ENCODE results near the gene AMIGO3. TPM values are rescaled to one million over a fixed set of nuclear protein-coding genes. Genes with fewer than 3 reads are reported as not detected.
A peak's percentile ranks its signal among the peaks of the same experiment; 100 is the strongest.

Gene AMIGO3
- total RNA-seq, 2 experiments from 2014 or later: 0.23 to 0.28 TPM

GRCh38 chr3:49673715-49674496 is 45.6 kb downstream of the AMIGO3 start, which contains the start of gene APEH:
TSS of gene APEH (plus strand) at chr3:49674351. CDS start at chr3:49674402, 51 bp downstream.
- Mint-ChIP-seq H3K9me3 (no peaks in the 10 kb centered on the region), H3K27ac (peak within 1 kb of the TSS; percentile 98), H3K4me3 (peak within 1 kb of the TSS; percentile 91), H3K36me3 (ENCODE audit: low read depth) (peaks cover 22% of the 10 kb centered on the region), H3K4me1 (peaks cover 37% of the 10 kb centered on the region), H3K27me3 (no peaks in the 10 kb centered on the region)
- ChIA-PET POLR2A (interaction anchor here (0.9 to 3.6 kb wide), 6 partner anchors 50 to 262 kb away, joined by 4 to 43 read pairs (median 5); partner anchors contain the start of genes BSN, DAG1, GMPPB and IP6K1), CTCF (interaction anchor here (0.9 to 3.3 kb wide), 5 partner anchors 106 to 333 kb away, joined by 3 to 247 read pairs (median 3); no protein-coding TSS in a partner anchor)
- peak; percentile 99 for DNase-seq

- H3K27me3 Mint-ChIP-seq: no peaks in the 10 kb centered on the region
- DNase-seq: peak; percentile 26
- no peaks in the 10 kb centered on the region for H3K9me3 Mint-ChIP-seq
- ChIA-PET CTCF (interaction anchor here (0.7 to 3.3 kb wide), 8 partner anchors 79 to 333 kb away, joined by 3 to 247 read pairs (median 4); no protein-coding TSS in a partner anchor), POLR2A (interaction anchor here (0.9 to 3.6 kb wide), 6 partner anchors 50 to 261 kb away, joined by 4 to 43 read pairs (median 5); partner anchors contain the start of genes BSN, DAG1, GMPPB and IP6K1)
- peak overlapping the region; percentile 91 for H3K4me3 Mint-ChIP-seq
- peaks cover 37% of the 10 kb centered on the region for H3K4me1 Mint-ChIP-seq
- peaks cover 20% of the 10 kb centered on the region for H3K36me3 Mint-ChIP-seq (ENCODE audit: low read depth)
- H3K27ac Mint-ChIP-seq: peak overlapping the region; percentile 98
Observed at GRCh38 chr3:49673121-49673714, 46.3 kb downstream of the AMIGO3 start.

GRCh38 chr3:49671291-49672288 is 47.9 kb downstream of the AMIGO3 start:
- Mint-ChIP-seq H3K36me3 (ENCODE audit: low read depth) (peaks cover 9% of the 10 kb centered on the region), H3K4me1 (peaks cover 33% of the 10 kb centered on the region), H3K9me3 (no peaks in the 10 kb centered on the region), H3K27me3 (no peaks in the 10 kb centered on the region), H3K4me3 (peak overlapping the region; percentile 66), H3K27ac (peak overlapping the region; percentile 77)
- ChIA-PET POLR2A (interaction anchor here (0.6 to 3.6 kb wide), 4 partner anchors 8 to 252 kb away, joined by 3 to 43 read pairs (median 6); partner anchors contain the start of gene GMPPB), CTCF (interaction anchor here (0.6 to 3.3 kb wide), 34 partner anchors 8 to 664 kb away, joined by 3 to 247 read pairs (median 4); partner anchors contain the start of genes BSN, DAG1 and WDR6)
- peak; percentile 79 for DNase-seq

- no peak for DNase-seq
- POLR2A ChIA-PET: interaction anchor here (3.6 kb wide), 1 partner anchor 131 kb away, joined by 43 read pairs; no protein-coding TSS in a partner anchor
- no peak overlapping the region for H3K4me3 Mint-ChIP-seq
- peaks cover 29% of the 10 kb centered on the region for H3K4me1 Mint-ChIP-seq
- no peaks in the 10 kb centered on the region for H3K27me3 Mint-ChIP-seq
- CTCF ChIA-PET: interaction anchor here (0.8 to 3.3 kb wide), 14 partner anchors 7 to 663 kb away, joined by 3 to 247 read pairs (median 4); partner anchors contain the start of genes BSN and WDR6
- no peaks in the 10 kb centered on the region for H3K9me3 Mint-ChIP-seq
- H3K36me3 Mint-ChIP-seq (ENCODE audit: low read depth): peaks cover 5% of the 10 kb centered on the region
- no peak overlapping the region for H3K27ac Mint-ChIP-seq
Observed at GRCh38 chr3:49670940-49671290, 48.6 kb downstream of the AMIGO3 start.

- Mint-ChIP-seq H3K27ac (no peak overlapping the region), H3K4me3 (no peak overlapping the region), H3K36me3 (ENCODE audit: low read depth) (no peaks in the 10 kb centered on the region), H3K9me3 (no peaks in the 10 kb centered on the region), H3K27me3 (no peaks in the 10 kb centered on the region), H3K4me1 (peaks cover 17% of the 10 kb centered on the region)
- DNase-seq: no peak
- CTCF ChIA-PET: interaction anchor here (1.4 to 1.6 kb wide), 2 partner anchors 103 to 129 kb away, joined by 3 to 22 read pairs; no protein-coding TSS in a partner anchor
- POLR2A ChIA-PET: interaction anchor here (1.4 kb wide), 1 partner anchor 129 kb away, joined by 4 read pairs; no protein-coding TSS in a partner anchor
Observed at GRCh38 chr3:49669352-49669751, 50.1 kb downstream of the AMIGO3 start.

- H3K4me3 Mint-ChIP-seq: no peak overlapping the region
- peaks cover 17% of the 10 kb centered on the region for H3K4me1 Mint-ChIP-seq
- no peaks in the 10 kb centered on the region for H3K9me3 Mint-ChIP-seq
- H3K27ac Mint-ChIP-seq: no peak overlapping the region
- ChIA-PET CTCF (interaction anchor here (1.4 to 1.6 kb wide), 2 partner anchors 102 to 129 kb away, joined by 3 to 22 read pairs; no protein-coding TSS in a partner anchor), POLR2A (interaction anchor here (1.4 kb wide), 1 partner anchor 129 kb away, joined by 4 read pairs; no protein-coding TSS in a partner anchor)
- H3K27me3 Mint-ChIP-seq: no peaks in the 10 kb centered on the region
- no peaks in the 10 kb centered on the region for H3K36me3 Mint-ChIP-seq (ENCODE audit: low read depth)
- no peak for DNase-seq
Observed at GRCh38 chr3:49668861-49669260, 50.6 kb downstream of the AMIGO3 start.

GRCh38 chr3:49668414-49668797 is 51.1 kb downstream of the AMIGO3 start:
- no peak overlapping the region for H3K4me3 Mint-ChIP-seq
- no peak overlapping the region for H3K27ac Mint-ChIP-seq
- H3K4me1 Mint-ChIP-seq: peaks cover 13% of the 10 kb centered on the region
- no peak for DNase-seq
- POLR2A ChIA-PET: interaction anchor here (1.4 kb wide), 1 partner anchor 128 kb away, joined by 4 read pairs; no protein-coding TSS in a partner anchor
- CTCF ChIA-PET: interaction anchor here (1.4 kb wide), 1 partner anchor 102 kb away, joined by 3 read pairs; no protein-coding TSS in a partner anchor
- no peaks in the 10 kb centered on the region for H3K27me3 Mint-ChIP-seq
- H3K36me3 Mint-ChIP-seq (ENCODE audit: low read depth): no peaks in the 10 kb centered on the region
- no peaks in the 10 kb centered on the region for H3K9me3 Mint-ChIP-seq

GRCh38 chr3:49667701-49668413 is 51.6 kb downstream of the AMIGO3 start:
- Mint-ChIP-seq H3K27me3 (no peaks in the 10 kb centered on the region), H3K9me3 (no peaks in the 10 kb centered on the region), H3K27ac (no peak overlapping the region), H3K4me1 (peaks cover 9% of the 10 kb centered on the region), H3K36me3 (ENCODE audit: low read depth) (no peaks in the 10 kb centered on the region), H3K4me3 (no peak overlapping the region)
- ChIA-PET CTCF (interaction anchor here (2.7 kb wide), 1 partner anchor 128 kb away, joined by 23 read pairs; no protein-coding TSS in a partner anchor), POLR2A (no interaction called here)
- no peak for DNase-seq

Other genes with a start within 250 kb of the AMIGO3 start
- 10 to 100 TPM; 13.8 to 16.5 TPM for gene DAG1, start 249.4 kb downstream of the AMIGO3 start, total RNA-seq
- under 1 TPM; 0.03 to 0.05 TPM for gene BSN, start 165.2 kb downstream of the AMIGO3 start, total RNA-seq
- 100 to 1,000 TPM; 132 to 136 TPM for gene APEH, start 45.3 kb downstream of the AMIGO3 start, total RNA-seq
- gene MST1, start 30.2 kb downstream of the AMIGO3 start, total RNA-seq: 10 to 100 TPM in 1 of 2 experiments, 1 to 10 TPM in 1; 8.6 to 12.4 TPM
- 10 to 100 TPM; 35.5 to 38.3 TPM for gene RNF123, start 30.1 kb downstream of the AMIGO3 start, total RNA-seq
- gene GMPPB, start 4.3 kb upstream of the AMIGO3 start, total RNA-seq: 10 to 100 TPM; 48.2 to 49.0 TPM
- gene IP6K1, start 66.9 kb upstream of the AMIGO3 start, total RNA-seq: 10 to 100 TPM; 38.8 to 39.2 TPM
- gene CDHR4, start 80.2 kb upstream of the AMIGO3 start, total RNA-seq: not detected
- gene INKA1, start 83.6 kb upstream of the AMIGO3 start, total RNA-seq: under 1 TPM; 0.20 to 0.48 TPM
- 100 to 1,000 TPM; 179 to 182 TPM for gene UBA7, start 94.3 kb upstream of the AMIGO3 start, total RNA-seq
- 10 to 100 TPM; 19.3 to 21.0 TPM for gene TRAIP, start 136.9 kb upstream of the AMIGO3 start, total RNA-seq
- gene CAMKV, start 150.2 kb upstream of the AMIGO3 start, total RNA-seq: not detected
- 1 to 10 TPM; 1.5 to 2.6 TPM for gene MST1R, start 184.2 kb upstream of the AMIGO3 start, total RNA-seq
- 10 to 100 TPM in 1 of 2 experiments, 1 to 10 TPM in 1; 9.7 to 10.3 TPM for gene MON1A, start 210.1 kb upstream of the AMIGO3 start, total RNA-seq
- gene RBM6, start 220.5 kb upstream of the AMIGO3 start, total RNA-seq: 10 to 100 TPM; 88.0 to 90.3 TPM

All from activated CD4-positive, alpha-beta memory T cell treated with anti-CD3 and anti-CD28 coated beads, Interleukin-2, amount 10 ng/mL, durations not matched to agents 7 days and 5 days (primary cell).